NCI-H1417 (cell line): ENCODE data around the gene SEC61B.
A peak's percentile ranks its signal among the peaks of the same experiment; 100 is the strongest.

Experiments used
- DNase-seq, 3 experiments: peaks; one replicate each; lab custom pipeline; 2025; lab: John Stamatoyannopoulos, UW

The SEC61B gene

GRCh38 chr9:99221621-99222415 lies at the start of gene SEC61B, which contains the start of gene ALG2:
Gene SEC61B (plus strand): TSS chr9:99222282. CDS start chr9:99222364, 82 bp downstream.
Gene ALG2 (minus strand): TSS chr9:99221942. CDS start chr9:99221894, 48 bp downstream.
- DNase-seq: peak; percentile 91 to 100 (median 100)

- peak in 2 of 3 experiments; percentile 42 to 67 for DNase-seq
Observed at GRCh38 chr9:99173570-99174504, 48.2 kb upstream of the SEC61B start.

- peak in 1 of 3 experiments; percentile 37 for DNase-seq
Observed at GRCh38 chr9:99176527-99177013, 45.5 kb upstream of the SEC61B start.

GRCh38 chr9:99177576-99178366 lies 44.3 kb upstream of the SEC61B start:
- no peak for DNase-seq

- DNase-seq: no peak
Observed at GRCh38 chr9:99178912-99179872, 42.9 kb upstream of the SEC61B start.

- DNase-seq: no peak
Observed at GRCh38 chr9:99180199-99180598, 41.9 kb upstream of the SEC61B start.

- DNase-seq: no peak
Observed at GRCh38 chr9:99180662-99181061, 41.4 kb upstream of the SEC61B start.

GRCh38 chr9:99181206-99181605 lies 40.9 kb upstream of the SEC61B start:
- DNase-seq: no peak

- DNase-seq: no peak
Observed at GRCh38 chr9:99181621-99182020, 40.5 kb upstream of the SEC61B start.

GRCh38 chr9:99182356-99182755 lies 39.7 kb upstream of the SEC61B start:
- DNase-seq: no peak

- DNase-seq: no peak
Observed at GRCh38 chr9:99183616-99184015, 38.5 kb upstream of the SEC61B start.

- DNase-seq: no peak
Observed at GRCh38 chr9:99184110-99184474, 38.0 kb upstream of the SEC61B start.

- DNase-seq: peak; percentile 67 to 98 (median 90)
Observed at GRCh38 chr9:99184475-99185347, 37.4 kb upstream of the SEC61B start.

- no peak for DNase-seq
Observed at GRCh38 chr9:99185348-99185632, 36.8 kb upstream of the SEC61B start.

GRCh38 chr9:99185934-99186333 lies 36.1 kb upstream of the SEC61B start:
- no peak for DNase-seq

- DNase-seq: no peak
Observed at GRCh38 chr9:99187311-99187710, 34.8 kb upstream of the SEC61B start.

- DNase-seq: no peak
Observed at GRCh38 chr9:99189186-99189585, 32.9 kb upstream of the SEC61B start.

- no peak for DNase-seq
Observed at GRCh38 chr9:99189887-99190596, 32.0 kb upstream of the SEC61B start.
